Activated B cell treated with CpG ODN at 0.5 μM for 24 hours (primary cell): ENCODE measurements around the gene MPPED2. TPM values are rescaled to one million over a fixed set of nuclear protein-coding genes. Genes with fewer than 3 reads are reported as not detected.

Experiments
- ATAC-seq: fragments of 200-7000 bp; cut with Tn5 transposase; one replicate; pipeline ENCODE4 v1.10.0; 2021; ENCODE audit warnings: low read depth, mild to moderate bottlenecking, moderate library complexity
- CTCF ChIA-PET: fragments of 350-600 bp; sonication (Branson Sonifier 250); formaldehyde crosslinking; loops from one replicate; lab custom pipeline; 2021; ENCODE audit warnings: antibody characterized with exemption; lab: Charles Lee
- POLR2A ChIA-PET: fragments of 350-600 bp; sonication (Branson Sonifier 250); formaldehyde crosslinking; loops from one replicate; lab custom pipeline; 2021; ENCODE audit warnings: antibody characterized with exemption; lab: Charles Lee
- DNase-seq: peaks from one replicate; pipeline ENCODE4 v3.0.0; 2022
- H3K27ac Mint-ChIP-seq: one replicate; pipeline ENCODE4 v1.8.0; 2020; ENCODE audit warnings: mixed read lengths
- H3K27me3 Mint-ChIP-seq: one replicate; pipeline ENCODE4 v1.8.0; 2021; ENCODE audit warnings: mixed read lengths
- H3K36me3 Mint-ChIP-seq: one replicate; pipeline ENCODE4 v1.8.0; 2021; ENCODE audit warnings: low read depth, mixed read lengths
- H3K4me1 Mint-ChIP-seq: one replicate; pipeline ENCODE4 v1.8.0; 2021; ENCODE audit warnings: mixed read lengths
- H3K4me3 Mint-ChIP-seq: one replicate; pipeline ENCODE4 v1.8.0; 2020; ENCODE audit warnings: mild to moderate bottlenecking, mixed read lengths
- H3K9me3 Mint-ChIP-seq: one replicate; pipeline ENCODE4 v1.8.0; 2020; ENCODE audit warnings: mixed read lengths
- intact Hi-C: fragments of 100-400 bp; cut with micrococcal nuclease; formaldehyde crosslinking; loops from one replicate; pipeline ENCODE4 v1.15.1; 2024
- total RNA-seq: library from RNA; stranded (reverse); gene quantifications from 2 replicates; pipeline ENCODE4 v1.2.3, GENCODE V29; 2022
- TF ChIP-seq, protein P1 (sequence below): fragments of 200-600 bp; IDR thresholded peaks from one replicate; pipeline ENCODE4 v1.8.0; 2022; ENCODE audit warnings: antibody characterized with exemption, mild to moderate bottlenecking

The MPPED2 gene
- total RNA-seq, 1 donor from 2014 or later = 1.7 TPM

DNA sequence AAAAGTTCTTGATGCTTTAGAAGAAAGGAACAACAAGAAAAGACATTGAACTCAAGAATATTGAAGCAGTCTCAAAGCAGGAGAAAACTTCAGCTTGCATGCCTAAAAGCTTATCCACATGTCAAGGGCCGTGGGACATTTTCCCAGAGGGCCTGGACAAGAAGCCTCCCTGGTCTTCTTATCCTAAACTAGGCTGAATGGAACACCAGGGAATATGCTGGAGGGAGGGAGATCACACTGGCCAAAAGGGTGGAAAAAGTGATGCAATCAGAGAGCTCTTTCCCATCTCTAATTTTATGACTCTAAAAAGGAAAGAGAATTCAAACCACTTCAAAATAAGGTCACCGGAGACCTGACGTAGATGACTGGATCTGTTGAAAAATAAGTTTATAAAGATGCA is 107.2 kb downstream of the MPPED2 start:
- Mint-ChIP-seq H3K4me1 (no peaks in the 10 kb centered on the region), H3K27ac (no peak overlapping the region), H3K4me3 (no peak overlapping the region), H3K27me3 (no peaks in the 10 kb centered on the region), H3K36me3 (no peaks in the 10 kb centered on the region), H3K9me3 (no peaks in the 10 kb centered on the region)
- DNase-seq = no peak
- ChIA-PET POLR2A (no interaction called here), CTCF (no interaction called here)
- TF ChIP-seq, protein P1, sequence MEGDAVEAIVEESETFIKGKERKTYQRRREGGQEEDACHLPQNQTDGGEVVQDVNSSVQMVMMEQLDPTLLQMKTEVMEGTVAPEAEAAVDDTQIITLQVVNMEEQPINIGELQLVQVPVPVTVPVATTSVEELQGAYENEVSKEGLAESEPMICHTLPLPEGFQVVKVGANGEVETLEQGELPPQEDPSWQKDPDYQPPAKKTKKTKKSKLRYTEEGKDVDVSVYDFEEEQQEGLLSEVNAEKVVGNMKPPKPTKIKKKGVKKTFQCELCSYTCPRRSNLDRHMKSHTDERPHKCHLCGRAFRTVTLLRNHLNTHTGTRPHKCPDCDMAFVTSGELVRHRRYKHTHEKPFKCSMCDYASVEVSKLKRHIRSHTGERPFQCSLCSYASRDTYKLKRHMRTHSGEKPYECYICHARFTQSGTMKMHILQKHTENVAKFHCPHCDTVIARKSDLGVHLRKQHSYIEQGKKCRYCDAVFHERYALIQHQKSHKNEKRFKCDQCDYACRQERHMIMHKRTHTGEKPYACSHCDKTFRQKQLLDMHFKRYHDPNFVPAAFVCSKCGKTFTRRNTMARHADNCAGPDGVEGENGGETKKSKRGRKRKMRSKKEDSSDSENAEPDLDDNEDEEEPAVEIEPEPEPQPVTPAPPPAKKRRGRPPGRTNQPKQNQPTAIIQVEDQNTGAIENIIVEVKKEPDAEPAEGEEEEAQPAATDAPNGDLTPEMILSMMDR = no peak
- ATAC-seq = no peak
- intact Hi-C loops = no loop called here

DNA sequence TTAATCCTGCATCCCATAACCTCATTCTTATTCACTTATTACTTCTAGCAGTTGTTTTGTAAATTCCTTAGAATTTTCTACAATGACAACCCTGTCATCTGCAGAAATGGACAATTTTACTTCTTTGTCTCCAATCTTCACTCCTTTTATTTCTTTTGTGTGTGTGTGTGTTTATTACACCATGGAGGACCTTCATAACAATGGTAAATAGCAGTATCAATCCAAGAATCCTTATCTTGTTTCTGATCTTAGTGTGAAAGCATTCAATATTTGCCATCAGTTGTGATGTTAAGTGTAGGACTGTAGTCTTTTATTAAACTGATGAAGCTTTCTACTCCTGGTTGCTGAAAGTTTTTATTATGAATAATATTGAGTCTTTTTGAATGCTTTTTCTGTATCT is 109.1 kb downstream of the MPPED2 start:
- TF ChIP-seq, protein P1 = no peak
- Mint-ChIP-seq H3K27me3 (no peaks in the 10 kb centered on the region), H3K4me3 (no peak overlapping the region), H3K36me3 (no peaks in the 10 kb centered on the region), H3K27ac (no peak overlapping the region), H3K9me3 (no peaks in the 10 kb centered on the region), H3K4me1 (no peaks in the 10 kb centered on the region)
- CTCF ChIA-PET = no interaction called here
- POLR2A ChIA-PET = no interaction called here
- DNase-seq (no peak), ATAC-seq (no peak)
- intact Hi-C loops = no loop called here

DNA sequence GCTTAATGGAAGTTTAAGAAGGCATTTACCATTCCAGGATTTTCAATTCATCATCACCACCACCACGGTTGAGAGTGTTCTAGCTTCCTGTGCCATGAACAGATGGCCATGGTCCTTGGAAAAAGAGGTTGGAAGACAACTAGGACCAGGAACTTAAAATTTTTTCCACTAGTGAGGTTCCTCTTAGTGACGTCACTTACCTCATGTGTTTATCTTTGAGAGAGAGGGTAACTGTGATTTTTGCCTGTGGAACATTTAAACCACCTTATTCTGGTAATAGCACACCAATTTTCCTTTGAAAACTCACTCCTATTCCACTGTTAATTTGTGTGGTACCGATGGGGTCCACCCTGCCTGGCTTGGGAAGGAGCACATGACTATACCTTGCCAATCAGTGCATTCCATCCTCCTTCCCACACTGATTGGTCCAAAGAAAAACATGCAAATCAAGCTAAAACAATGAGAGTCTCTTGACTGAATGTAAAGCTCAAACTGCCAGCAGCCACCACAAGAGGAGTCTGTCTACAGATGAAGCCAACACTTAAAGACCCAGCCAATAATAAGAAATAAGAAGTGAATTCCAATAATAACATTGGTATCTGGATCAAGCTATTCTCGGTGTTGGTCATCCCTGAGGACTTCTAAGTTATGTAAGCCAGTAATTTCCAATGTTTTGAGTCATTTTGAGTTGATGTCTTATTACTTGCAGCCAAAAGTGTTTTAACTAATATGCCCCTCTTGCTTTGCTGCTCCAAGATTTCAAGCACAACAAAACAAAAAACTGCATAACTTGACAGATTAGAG is 111.8 kb downstream of the MPPED2 start:
- Mint-ChIP-seq H3K4me3 (no peak overlapping the region), H3K27ac (no peak overlapping the region), H3K36me3 (no peaks in the 10 kb centered on the region), H3K4me1 (no peaks in the 10 kb centered on the region), H3K9me3 (no peaks in the 10 kb centered on the region), H3K27me3 (no peaks in the 10 kb centered on the region)
- intact Hi-C loops = no loop called here
- POLR2A ChIA-PET = no interaction called here
- TF ChIP-seq, protein P1 = no peak
- DNase-seq (no peak), ATAC-seq (no peak)
- CTCF ChIA-PET = no interaction called here

DNA sequence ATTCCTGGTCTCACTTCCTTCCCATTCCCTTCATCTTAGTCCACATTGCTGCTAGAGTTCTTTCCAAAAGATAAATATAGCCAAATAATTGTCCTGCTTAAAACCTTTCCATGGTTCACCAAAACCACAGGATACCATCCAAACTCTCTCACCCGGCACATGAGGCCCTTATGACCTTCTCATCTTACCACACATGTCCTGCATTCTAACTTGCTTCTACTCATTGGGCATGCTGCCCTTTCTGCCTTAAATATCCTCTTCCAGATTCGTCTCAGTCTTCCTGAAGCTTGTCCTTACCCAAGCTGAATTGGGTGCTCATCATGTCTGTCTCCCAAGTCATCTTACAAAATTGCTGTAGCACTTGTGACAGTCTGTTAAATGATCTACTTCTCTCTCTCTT is 114.9 kb downstream of the MPPED2 start:
- no peak overlapping the region for H3K27ac Mint-ChIP-seq
- no peaks in the 10 kb centered on the region for H3K9me3 Mint-ChIP-seq
- no peaks in the 10 kb centered on the region for H3K4me1 Mint-ChIP-seq
- ChIA-PET POLR2A (no interaction called here), CTCF (no interaction called here)
- H3K36me3 Mint-ChIP-seq = no peaks in the 10 kb centered on the region
- TF ChIP-seq, protein P1 = no peak
- H3K27me3 Mint-ChIP-seq = no peaks in the 10 kb centered on the region
- no peak overlapping the region for H3K4me3 Mint-ChIP-seq
- DNase-seq (no peak), ATAC-seq (no peak)
- intact Hi-C loops = no loop called here

DNA sequence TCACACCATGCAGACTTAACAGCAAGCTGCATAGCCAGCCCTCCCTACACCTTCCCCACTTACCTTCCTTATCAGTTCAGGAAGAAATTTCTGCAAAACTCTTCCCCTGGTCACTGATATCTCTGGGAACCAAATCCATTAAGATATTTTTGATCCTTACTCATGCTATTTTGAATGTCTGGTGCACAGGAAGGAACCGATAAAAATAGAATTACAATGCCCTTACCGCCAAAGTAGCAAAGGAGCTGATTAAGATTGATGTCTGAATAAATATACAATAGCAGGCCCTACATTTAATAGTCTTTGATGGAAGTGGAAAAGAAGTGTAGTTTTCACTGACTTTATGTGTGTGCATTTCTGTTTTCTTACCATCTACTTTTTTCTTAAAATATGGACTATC is 117.3 kb downstream of the MPPED2 start:
- POLR2A ChIA-PET = no interaction called here
- Mint-ChIP-seq H3K36me3 (no peaks in the 10 kb centered on the region), H3K4me3 (no peak overlapping the region), H3K27ac (no peak overlapping the region), H3K4me1 (no peaks in the 10 kb centered on the region), H3K9me3 (no peaks in the 10 kb centered on the region), H3K27me3 (no peaks in the 10 kb centered on the region)
- CTCF ChIA-PET = no interaction called here
- intact Hi-C loops = no loop called here
- ATAC-seq (no peak), DNase-seq (no peak)
- TF ChIP-seq, protein P1 = no peak
